Fibroblast of skin of abdomen (primary cell): ENCODE measurements around the gene BRCA1.
"Not testable (repeated sequence)": the region's sequence is repeated elsewhere in the genome, so short reads cannot be mapped to it uniquely, and the experiment has no call there.

Experiments
- DNase-seq: peaks from one replicate; pipeline ENCODE4 v3.0.0-alpha.2; 2013

The BRCA1 gene

GRCh38 chr17:43133439-43133838 lies 8.3 kb upstream of the BRCA1 start:
- not testable (repeated sequence) for DNase-seq

DNA sequence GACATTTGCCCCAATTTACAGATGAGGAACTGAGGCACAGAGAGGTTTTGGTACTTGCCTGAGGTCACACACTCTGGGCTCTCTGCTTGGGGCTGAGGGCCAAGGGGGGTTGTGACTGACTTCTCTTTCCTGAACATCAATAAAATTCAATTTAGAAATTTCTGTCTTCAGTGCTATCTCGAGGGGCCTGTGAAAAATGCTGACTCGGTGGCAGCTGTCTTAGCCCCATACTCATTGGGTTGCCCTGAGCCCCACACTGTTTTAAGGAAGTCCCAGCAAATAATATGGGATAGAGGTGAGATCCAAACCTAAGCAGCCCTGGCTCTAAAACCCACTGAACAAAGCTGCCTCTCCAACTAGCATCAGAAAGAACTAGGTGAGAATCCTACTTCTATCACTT lies 7.0 kb upstream of the BRCA1 start:
- no peak for DNase-seq

DNA sequence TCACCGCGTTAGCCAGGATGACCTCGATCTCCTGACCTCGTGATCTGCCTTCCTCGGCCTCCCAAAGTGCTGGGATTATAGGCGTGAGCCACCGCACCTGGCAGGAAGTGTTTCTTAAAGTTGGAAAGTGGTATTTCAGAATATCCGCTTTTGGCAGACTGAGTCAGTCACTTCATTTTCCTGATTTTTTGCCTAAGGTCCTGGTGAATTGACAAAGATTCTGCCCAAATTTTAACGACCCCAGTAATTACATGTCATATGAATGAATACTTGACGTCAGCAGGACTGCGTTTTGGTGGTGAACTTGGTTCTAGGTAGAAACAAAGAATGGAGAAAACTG lies 4.5 kb upstream of the BRCA1 start:
- DNase-seq: no peak

GRCh38 chr17:43127333-43127876 lies 2.2 kb upstream of the BRCA1 start:
- not testable (repeated sequence) for DNase-seq

GRCh38 chr17:43126911-43127290 lies 1.7 kb upstream of the BRCA1 start:
- no peak for DNase-seq

GRCh38 chr17:43125967-43126910 lies 1.1 kb upstream of the BRCA1 start:
- DNase-seq: no peak

DNA sequence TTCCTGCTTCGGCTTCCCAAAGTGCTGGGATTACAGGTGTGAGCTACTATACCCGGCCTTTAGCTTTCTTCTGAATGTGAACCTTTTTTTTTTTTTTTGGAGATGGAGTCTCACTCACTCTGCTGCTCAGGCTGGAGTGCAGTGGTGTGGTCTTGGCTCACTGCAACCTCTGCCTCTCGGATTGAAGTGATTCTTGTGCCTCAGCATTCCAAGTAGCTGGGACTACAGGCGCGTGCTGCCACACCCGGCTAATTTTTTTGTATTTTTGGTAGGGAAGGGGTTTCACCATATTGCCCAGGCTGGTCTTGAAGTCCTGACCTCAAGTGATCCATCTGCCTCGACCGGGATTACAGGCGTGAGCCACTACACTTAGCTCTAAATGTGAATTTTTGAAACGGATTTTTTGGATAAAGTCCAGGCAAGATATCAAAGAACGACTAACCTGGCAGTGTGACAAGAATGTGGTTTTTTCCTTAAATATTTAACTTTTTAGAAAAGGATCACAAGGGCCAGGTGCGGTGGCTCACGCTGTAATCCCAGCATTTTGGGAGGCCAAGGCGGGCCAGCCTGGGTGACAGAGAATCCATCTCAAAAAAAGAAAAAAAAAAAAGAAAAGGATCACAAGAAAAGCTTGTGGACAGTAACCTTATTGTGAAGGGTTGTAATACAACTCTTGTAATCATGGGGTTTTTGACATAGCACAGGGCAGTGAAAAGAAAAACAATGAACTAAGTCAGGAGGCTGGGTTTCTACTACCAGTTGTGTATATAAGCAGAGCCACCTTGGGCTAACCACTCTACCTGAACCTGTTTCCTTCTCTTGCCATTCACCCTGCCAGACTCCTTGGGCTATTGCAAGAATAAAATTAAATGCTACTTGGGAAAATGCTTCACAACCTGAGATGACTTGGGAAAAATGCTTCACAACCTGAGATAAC lies 6.2 kb downstream of the BRCA1 start:
- no peak for DNase-seq

- no peak for DNase-seq
Observed at GRCh38 chr17:43114151-43114552, 11.0 kb downstream of the BRCA1 start.

DNA sequence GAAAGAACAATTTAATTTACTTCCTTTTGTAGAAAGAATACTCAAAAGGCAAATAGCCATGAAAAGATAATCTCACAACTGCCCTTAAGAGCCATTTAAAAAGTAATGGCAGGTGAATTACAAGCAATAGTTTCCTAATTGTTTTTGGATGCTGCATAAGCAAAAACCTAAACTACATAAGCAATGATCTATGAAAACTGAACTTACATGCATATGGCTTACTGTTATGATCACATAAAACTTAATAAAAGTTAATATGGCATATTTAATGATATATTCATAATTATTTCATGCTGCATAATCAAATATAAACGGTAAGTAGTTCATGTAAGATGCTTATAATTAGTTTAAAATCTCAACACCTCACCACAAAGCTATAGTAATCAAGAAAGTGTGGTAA lies 18.6 kb downstream of the BRCA1 start:
- DNase-seq: no peak

DNA sequence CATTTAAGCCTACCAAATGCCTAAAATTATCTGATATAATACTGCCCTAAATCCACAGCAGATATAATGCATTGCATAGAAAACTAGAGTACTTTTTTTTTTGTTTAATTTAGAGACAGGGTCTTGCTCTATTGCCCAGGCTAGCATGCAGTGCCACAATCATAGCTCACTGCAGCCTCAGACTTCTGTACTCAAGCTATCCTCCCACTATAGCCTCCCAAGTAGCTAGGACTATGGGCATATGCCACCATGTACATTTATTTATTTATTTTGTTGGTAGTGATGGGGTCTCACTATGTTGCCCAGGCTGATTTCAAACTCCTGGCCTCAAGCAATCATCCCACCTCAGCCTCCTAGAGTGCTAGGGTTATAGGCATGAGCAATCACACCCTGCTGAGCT lies 20.0 kb downstream of the BRCA1 start:
- DNase-seq: no peak

- no peak for DNase-seq
Observed at GRCh38 chr17:43104665-43105064, 20.5 kb downstream of the BRCA1 start.

DNA sequence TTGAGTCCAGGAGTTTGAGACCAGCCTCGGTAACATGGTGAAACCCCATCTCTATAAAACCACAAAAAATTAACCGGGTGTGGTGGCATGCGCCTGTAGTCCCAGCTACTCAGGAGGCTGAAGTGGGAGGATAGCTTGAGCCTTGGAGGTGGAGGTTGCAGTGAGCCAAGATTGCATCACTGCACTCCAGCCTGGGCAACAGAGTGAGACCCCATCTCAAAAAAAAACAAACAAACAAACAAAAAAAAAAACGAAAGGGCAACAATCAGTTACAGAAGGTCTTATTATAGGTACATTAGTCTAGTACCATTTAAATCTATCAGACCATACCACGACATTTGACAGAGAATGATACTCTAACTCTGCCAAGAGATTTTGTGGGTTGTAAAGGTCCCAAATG lies 29.8 kb downstream of the BRCA1 start:
- DNase-seq: not testable (repeated sequence)

- peak; percentile 57 for DNase-seq
Observed at GRCh38 chr17:43094129-43094835, 30.9 kb downstream of the BRCA1 start.

DNA sequence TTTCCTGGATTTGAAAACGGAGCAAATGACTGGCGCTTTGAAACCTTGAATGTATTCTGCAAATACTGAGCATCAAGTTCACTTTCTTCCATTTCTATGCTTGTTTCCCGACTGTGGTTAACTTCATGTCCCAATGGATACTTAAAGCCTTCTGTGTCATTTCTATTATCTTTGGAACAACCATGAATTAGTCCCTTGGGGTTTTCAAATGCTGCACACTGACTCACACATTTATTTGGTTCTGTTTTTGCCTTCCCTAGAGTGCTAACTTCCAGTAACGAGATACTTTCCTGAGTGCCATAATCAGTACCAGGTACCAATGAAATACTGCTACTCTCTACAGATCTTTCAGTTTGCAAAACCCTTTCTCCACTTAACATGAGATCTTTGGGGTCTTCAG lies 32.3 kb downstream of the BRCA1 start:
- DNase-seq: peak; percentile 40

DNA sequence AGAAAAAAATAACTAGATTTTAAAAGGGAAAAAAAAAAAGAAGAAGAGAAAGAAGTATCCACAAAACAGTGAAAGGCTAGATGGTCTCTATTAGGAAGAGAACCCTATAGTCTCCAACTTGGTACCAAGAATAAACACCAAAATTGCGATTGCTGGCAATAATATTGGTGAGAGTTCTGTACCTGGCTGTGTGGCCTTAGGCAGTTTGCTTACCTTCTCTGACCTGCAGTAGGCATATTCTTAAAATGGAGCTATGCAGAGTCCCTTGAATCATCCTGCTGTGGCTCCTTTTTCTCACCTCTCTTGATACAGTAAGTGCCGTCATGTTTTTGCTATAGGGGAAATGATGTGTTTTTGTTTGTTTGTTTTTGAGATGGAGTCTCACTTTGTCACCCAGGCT lies 35.1 kb downstream of the BRCA1 start:
- DNase-seq: no peak

- peak; percentile 6 for DNase-seq
Observed at GRCh38 chr17:43085474-43085873, 39.7 kb downstream of the BRCA1 start.

DNA sequence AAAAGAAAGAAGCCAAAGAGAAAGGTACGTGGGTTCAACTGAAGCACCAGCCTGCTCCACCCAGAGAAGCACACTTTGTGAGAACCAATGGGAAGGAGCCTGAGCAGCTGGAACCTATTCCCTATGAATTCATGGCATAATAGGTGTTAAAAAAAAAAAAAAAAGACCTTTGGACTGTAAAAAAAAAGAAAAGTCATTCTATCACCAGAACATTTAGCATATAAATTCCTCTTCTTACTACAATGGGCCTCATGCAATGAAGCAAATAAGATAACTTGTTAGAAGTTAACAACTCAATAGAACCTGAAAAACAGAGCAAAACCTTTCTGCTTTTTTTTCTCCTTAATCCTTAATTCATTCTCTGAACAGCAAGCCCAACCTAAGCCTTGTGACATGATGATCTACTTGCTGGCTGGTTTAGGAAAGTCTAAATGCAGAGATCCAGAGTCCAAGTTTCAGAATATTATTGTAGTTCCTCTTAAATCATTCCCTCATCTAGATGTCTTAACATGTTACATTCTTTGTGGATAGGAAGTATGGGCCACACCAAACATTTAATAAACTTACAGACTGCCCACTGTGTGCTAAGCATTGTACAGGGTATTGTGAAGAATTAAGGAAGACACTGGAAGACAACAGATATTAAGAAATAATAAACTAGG lies 45.4 kb downstream of the BRCA1 start:
- no peak for DNase-seq

DNA sequence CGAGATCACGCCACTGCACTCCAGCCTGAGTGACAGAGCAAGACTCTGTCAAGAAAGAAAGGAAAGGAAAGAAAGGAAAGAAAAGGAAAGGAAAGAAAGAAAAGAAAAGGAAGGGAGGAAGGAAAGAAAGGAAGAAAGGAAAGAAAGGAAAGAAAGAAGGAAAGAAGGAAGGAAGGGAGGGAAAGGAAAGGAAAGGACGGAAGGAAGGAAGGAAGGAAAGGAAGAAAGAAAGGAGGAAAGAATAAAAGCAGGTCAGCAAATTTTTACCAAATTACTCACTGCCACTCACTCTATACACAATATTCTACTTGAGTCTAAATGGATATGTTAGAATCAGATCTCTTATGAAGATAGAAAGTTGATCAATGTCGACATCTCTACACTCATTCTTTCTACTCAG lies 50.3 kb downstream of the BRCA1 start:
- no peak for DNase-seq

GRCh38 chr17:43070872-43071271 lies 54.3 kb downstream of the BRCA1 start:
- no peak for DNase-seq

DNA sequence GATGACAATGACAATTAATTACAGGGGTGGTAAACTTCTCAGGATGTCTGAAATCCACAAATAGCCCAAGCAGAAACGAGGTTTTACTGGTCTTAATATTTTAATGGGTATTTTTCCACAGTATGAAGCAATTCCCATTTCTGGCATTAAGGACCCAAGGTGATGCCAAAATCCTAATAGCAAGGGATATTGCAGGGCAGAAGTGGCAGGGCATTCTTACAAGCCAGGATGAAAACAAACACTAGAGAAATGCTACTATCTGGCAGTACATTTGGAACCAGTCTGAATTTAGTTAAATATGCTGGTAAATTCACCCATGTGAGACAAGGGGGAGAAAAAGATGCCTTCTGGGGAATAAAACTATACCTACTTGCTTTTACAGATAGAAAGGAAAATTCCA lies 54.9 kb downstream of the BRCA1 start:
- no peak for DNase-seq

DNA sequence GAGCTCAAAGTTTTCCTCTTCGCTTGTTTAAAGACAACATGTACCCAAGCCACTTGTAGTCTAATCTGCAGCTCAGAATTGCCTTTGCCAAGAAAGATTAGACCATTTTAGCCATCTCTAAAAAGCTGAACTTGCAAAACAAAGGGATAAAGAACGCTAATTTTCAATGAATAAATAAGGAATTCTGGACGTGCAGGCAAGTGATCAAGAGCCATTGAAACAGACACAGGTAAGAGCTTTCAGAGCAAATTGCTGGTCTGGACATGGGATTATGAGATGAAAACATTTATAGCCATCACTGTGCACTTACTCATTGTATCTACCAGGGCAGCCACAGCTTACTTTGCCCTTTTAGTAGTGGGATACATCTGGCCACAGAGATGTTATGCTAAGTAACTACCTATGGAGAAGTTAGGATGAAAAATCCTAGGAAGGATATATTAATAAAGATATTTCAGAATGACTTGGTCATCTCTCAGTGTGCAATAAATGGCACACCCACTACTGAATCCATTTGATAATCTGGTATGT lies 55.7 kb downstream of the BRCA1 start:
- no peak for DNase-seq
